Vagina (tissue), 2 donors: ENCODE measurements around the gene TTLL6.

ENCODE experiments used
- CTCF ChIP-seq, 3 experiments: fragments of 450-650 bp in 2 of 3; fragments of 200-600 bp in 1 of 3; sonication (generic) in 1 of 3; IDR thresholded peaks; one replicate each; pipeline ENCODE4 v1.5.1; 2017 to 2019; ENCODE audit warnings: antibody characterized with exemption in 3 of 3, mild to moderate bottlenecking in 2 of 3, moderate library complexity in 2 of 3
- POLR2A ChIP-seq, 2 donors: fragments of 450-650 bp; IDR thresholded peaks; one replicate each; pipeline ENCODE4 v1.6.1; 2017; ENCODE audit warnings: antibody characterized with exemption in 2 of 2, mild to moderate bottlenecking in 2 of 2, moderate library complexity in 2 of 2

DNA sequence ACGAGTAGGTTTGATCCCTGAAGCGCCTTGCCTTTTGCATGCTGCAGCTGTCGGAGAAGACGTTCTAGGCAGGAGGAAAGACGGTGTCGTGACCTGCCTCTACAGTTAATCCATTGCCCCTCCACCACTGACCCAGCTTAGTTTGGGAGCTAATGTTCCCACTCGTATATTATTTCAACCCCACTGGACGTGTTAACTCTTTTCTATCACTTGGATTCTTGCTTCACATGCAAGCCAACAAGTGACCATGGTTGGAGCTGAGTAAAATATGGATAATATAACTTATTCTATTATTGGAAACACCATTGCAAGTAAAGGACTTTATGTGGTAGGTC, 14.5 kb upstream of the TTLL6 start:
- no peak for TF ChIP-seq CTCF (IDR thresholded peaks at IDR 0.05)
- TF ChIP-seq POLR2A (IDR thresholded peaks at IDR 0.05): no peak
